ENCODE results near the gene WDR45B. TPM values are rescaled to one million over a fixed set of nuclear protein-coding genes. Genes with fewer than 3 reads are reported as not detected.

Gene WDR45B
- total RNA-seq, 1 donor: 47.0 TPM

GRCh38 chr17:82686366-82687324, 38.4 kb upstream of the WDR45B start:
- TF ChIP-seq, protein P1, sequence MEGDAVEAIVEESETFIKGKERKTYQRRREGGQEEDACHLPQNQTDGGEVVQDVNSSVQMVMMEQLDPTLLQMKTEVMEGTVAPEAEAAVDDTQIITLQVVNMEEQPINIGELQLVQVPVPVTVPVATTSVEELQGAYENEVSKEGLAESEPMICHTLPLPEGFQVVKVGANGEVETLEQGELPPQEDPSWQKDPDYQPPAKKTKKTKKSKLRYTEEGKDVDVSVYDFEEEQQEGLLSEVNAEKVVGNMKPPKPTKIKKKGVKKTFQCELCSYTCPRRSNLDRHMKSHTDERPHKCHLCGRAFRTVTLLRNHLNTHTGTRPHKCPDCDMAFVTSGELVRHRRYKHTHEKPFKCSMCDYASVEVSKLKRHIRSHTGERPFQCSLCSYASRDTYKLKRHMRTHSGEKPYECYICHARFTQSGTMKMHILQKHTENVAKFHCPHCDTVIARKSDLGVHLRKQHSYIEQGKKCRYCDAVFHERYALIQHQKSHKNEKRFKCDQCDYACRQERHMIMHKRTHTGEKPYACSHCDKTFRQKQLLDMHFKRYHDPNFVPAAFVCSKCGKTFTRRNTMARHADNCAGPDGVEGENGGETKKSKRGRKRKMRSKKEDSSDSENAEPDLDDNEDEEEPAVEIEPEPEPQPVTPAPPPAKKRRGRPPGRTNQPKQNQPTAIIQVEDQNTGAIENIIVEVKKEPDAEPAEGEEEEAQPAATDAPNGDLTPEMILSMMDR (IDR thresholded peaks at IDR 0.05; ENCODE audit: insufficient read depth, low read length): no peak
- no peak overlapping the region for H3K4me3 ChIP-seq (ENCODE audit: low read depth, low read length)
- no peak for DNase-seq (ENCODE audit: low read depth)

DNA sequence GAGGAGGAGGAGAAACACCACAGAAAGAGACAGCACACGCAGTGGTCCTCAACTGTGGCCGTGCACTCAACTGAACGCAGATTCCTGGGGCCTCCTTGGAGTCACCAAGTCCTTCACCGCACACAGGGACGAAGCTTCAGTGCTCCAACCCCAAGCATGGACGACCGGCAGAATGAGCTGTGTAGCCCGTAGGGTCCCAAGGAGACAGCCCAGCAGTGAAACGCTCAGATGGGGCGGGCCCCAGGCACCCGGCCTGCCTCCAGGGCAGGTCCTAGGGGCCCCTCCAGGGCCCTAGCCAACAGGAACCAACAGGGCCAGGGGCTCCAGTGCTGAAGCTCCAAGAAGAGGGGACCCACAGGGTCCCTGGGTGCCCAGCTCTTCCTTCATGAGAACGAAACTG, 37.0 kb upstream of the WDR45B start:
- H3K4me3 ChIP-seq (ENCODE audit: low read depth, low read length): no peak overlapping the region
- DNase-seq (ENCODE audit: low read depth): no peak
- TF ChIP-seq, protein P1 (IDR thresholded peaks at IDR 0.05; ENCODE audit: insufficient read depth, low read length): no peak

DNA sequence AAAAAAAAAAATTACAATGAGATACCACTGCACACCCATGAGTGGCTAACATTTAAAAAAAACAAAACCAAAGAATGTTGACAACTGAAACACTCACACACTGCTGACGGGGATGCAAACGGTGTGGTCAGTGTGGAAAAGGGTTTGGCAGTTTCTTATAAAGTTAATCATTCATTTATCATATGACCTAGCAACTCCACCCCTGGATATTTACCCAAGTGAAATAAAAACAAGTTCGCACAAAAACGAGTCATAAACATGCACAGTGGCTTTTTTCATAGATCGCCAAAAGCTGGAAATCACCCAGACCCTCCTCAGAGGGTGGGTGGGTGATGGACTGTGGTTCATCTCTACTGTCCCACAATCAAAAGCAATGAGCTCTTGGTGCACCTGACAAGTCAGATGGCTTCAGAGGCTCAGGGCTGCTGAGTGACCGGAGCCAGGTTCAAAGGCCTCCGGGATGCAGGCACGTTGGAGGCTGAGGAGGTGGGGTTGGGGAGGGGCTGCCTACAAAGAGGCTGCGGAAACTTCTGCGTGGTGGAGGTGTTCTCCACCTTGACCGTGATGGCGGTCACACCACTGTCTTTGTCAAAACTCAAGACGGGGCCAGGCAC, 36.1 kb upstream of the WDR45B start:
- no peak overlapping the region for H3K4me3 ChIP-seq (ENCODE audit: low read depth, low read length)
- TF ChIP-seq, protein P1 (IDR thresholded peaks at IDR 0.05; ENCODE audit: insufficient read depth, low read length): no peak
- DNase-seq (ENCODE audit: low read depth): peak; percentile 25

DNA sequence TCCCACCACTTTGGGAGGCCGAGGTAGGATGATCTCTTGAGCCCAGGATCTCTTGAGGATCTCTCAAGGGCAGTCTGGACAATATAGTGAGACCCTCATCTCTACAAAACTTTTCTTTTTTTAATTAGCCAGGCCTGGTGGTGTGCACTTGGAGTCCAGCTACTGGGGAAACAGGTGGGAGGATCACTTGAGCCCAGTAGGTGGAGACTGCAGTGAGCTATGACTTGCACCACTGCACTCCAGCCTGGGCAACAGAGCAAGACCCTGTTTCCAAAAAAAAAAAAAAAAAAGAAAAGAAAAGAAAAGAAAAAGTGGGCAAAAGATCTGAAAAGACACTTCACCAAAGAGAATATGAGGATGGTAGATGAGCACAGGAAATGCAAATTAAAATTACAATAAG, 35.3 kb upstream of the WDR45B start:
- no peak overlapping the region for H3K4me3 ChIP-seq (ENCODE audit: low read depth, low read length)
- TF ChIP-seq, protein P1 (IDR thresholded peaks at IDR 0.05; ENCODE audit: insufficient read depth, low read length): no peak
- no peak for DNase-seq (ENCODE audit: low read depth)

GRCh38 chr17:82681547-82681946, 33.3 kb upstream of the WDR45B start:
- no peak for DNase-seq (ENCODE audit: low read depth)
- TF ChIP-seq, protein P1 (IDR thresholded peaks at IDR 0.05; ENCODE audit: insufficient read depth, low read length): no peak
- H3K4me3 ChIP-seq (ENCODE audit: low read depth, low read length): no peak overlapping the region

- H3K4me3 ChIP-seq (ENCODE audit: low read depth, low read length): no peak overlapping the region
- no peak for DNase-seq (ENCODE audit: low read depth)
- TF ChIP-seq, protein P1 (IDR thresholded peaks at IDR 0.05; ENCODE audit: insufficient read depth, low read length): no peak
Observed at GRCh38 chr17:82679586-82680465, 31.6 kb upstream of the WDR45B start.

Measured in fibroblast of the aortic adventitia (primary cell).